Measurements from ENCODE around the gene SMPDL3A. TPM values are rescaled to one million over a fixed set of nuclear protein-coding genes. Genes with fewer than 3 reads are reported as not detected.

SMPDL3A gene
- total and polyA plus RNA-seq, 2 donors = 13.7 to 25.9 TPM

DNA sequence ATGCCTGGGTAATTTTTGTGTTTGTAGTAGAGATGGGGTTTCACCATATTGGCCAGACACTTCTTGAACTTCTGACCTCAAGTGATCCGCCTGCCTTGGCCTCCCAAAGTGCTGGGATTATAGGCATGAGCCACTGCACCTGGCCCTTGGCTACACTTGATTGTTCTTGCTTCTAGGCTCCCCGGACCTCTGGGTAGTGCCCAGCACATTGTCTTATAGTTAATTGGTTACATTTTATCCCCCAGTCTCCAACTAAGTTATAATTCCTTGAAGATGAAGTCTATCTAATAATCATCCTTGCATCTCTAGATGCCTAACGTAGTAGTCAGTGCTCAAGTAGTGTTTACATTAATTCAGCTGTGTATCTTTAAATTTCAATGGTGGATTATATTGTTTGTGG is 11.8 kb downstream of the SMPDL3A start:
- Histone ChIP-seq H3K36me3 (ENCODE audit: insufficient read depth) (peaks cover 2% of the 10 kb centered on the region), H3K4me3 (ENCODE audit: low read depth, low read length) (no peak overlapping the region), H3K4me1 (ENCODE audit: insufficient read depth) (no peaks in the 10 kb centered on the region), H3K27ac (ENCODE audit: low read depth) (peak overlapping the region; percentile 62)
- WGBS = 75% methylated on average over 3 of the region's 3 CpGs
- DNase-seq (ENCODE audit: extremely low spot score) = no peak

DNA sequence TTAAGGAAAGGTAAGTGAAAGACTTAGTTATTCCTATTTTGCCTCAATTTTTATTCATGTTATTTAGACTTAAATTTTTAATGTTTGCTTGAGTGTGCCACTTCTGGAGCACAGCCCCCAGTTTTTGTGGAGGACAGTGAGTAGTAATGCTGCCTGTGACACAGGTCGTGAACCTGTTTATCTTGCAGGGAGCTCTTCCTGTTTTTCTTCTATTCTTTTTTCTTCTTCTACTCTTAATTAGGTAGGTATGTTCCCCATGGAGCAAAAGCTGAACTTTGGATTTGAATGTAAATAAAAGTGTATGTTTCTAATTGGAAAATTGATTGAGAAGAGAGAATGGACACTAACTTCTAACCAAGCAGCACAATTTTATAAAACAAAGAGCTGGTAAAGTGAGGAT is 12.3 kb downstream of the SMPDL3A start:
- WGBS = 82% methylated on average over 1 of the region's 1 CpG
- H3K36me3 ChIP-seq (ENCODE audit: insufficient read depth) = peaks cover 2% of the 10 kb centered on the region
- no peaks in the 10 kb centered on the region for H3K4me1 ChIP-seq (ENCODE audit: insufficient read depth)
- no peak overlapping the region for H3K27ac ChIP-seq (ENCODE audit: low read depth)
- DNase-seq (ENCODE audit: extremely low spot score) = no peak
- no peak overlapping the region for H3K4me3 ChIP-seq (ENCODE audit: low read depth, low read length)

DNA sequence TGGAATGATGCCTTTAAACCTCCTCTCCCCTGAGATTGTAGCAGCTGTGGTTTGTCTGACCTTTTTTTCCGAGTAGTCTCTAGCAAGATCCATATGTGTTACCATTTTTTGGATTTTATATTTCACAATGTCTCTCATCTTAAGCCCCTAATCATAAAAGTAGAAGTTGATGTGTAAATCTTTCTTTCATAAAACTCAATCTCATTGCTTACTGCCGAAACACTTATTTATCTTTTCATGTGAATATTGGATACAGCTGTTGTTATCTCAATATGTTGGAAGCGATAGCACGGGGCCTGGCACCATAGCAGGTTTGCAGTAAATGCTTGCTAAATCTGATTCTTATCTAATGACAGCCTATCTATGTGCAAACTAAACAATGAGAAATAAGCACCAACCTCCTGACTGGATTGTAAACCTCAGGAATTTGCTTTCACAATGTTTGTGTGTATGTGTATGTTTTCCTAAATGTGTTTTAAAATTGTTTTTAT is 14.2 kb downstream of the SMPDL3A start:
- no peak overlapping the region for H3K27ac ChIP-seq (ENCODE audit: low read depth)
- H3K4me3 ChIP-seq (ENCODE audit: low read depth, low read length) = no peak overlapping the region
- no peaks in the 10 kb centered on the region for H3K4me1 ChIP-seq (ENCODE audit: insufficient read depth)
- no peak for DNase-seq (ENCODE audit: extremely low spot score)
- H3K36me3 ChIP-seq (ENCODE audit: insufficient read depth) = no peaks in the 10 kb centered on the region
- 13% methylated on average over 4 of the region's 4 CpGs for WGBS

DNA sequence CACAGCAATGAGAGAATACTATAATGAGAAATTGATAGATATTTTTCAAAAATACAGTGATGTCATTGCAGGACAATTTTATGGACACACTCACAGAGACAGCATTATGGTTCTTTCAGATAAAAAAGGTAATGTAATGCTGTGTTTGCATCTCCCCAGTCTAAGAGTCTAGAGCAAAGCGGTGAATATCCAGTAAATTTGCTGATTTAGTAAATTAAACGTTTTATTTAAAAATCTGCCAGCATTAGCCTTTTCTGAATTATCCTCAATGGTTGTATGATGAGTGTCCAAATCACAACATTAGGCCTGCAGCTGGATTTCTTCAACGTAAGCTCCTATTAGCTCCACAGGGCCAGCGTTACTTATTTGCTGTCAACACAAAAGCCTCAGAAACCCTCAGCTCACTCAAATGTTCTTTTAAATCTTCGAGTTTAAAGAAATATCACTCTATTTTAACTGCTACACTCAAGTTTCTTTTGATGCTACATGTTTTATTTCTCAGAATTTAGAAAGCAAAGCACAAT is 16.0 kb downstream of the SMPDL3A start:
- DNase-seq (ENCODE audit: extremely low spot score) = no peak
- WGBS = 41% methylated on average over 5 of the region's 5 CpGs
- no peaks in the 10 kb centered on the region for H3K36me3 ChIP-seq (ENCODE audit: insufficient read depth)
- H3K27ac ChIP-seq (ENCODE audit: low read depth) = no peak overlapping the region
- no peaks in the 10 kb centered on the region for H3K4me1 ChIP-seq (ENCODE audit: insufficient read depth)
- H3K4me3 ChIP-seq (ENCODE audit: low read depth, low read length) = no peak overlapping the region

DNA sequence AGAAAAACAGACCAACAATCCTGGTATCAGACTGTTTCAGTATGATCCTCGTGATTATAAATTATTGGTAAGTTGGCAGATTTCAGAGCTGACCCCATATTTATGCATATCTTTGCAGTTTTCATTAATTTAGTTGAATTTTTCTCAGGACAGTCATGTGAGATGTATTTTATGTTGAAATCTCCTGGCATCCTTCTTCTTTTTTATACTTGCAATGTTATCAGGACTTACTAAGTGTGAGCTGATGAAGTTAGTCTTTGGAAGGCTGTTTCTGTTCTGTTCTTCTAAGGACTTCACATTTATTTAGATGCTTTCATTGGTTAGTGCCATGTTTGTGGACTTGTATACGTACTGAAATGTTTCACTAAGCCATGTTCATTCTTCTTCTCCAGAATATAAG is 17.2 kb downstream of the SMPDL3A start:
- DNase-seq (ENCODE audit: extremely low spot score) = no peak
- H3K4me3 ChIP-seq (ENCODE audit: low read depth, low read length) = no peak overlapping the region
- 80% methylated on average over 2 of the region's 2 CpGs for WGBS
- no peak overlapping the region for H3K27ac ChIP-seq (ENCODE audit: low read depth)
- no peaks in the 10 kb centered on the region for H3K4me1 ChIP-seq (ENCODE audit: insufficient read depth)
- no peaks in the 10 kb centered on the region for H3K36me3 ChIP-seq (ENCODE audit: insufficient read depth)

DNA sequence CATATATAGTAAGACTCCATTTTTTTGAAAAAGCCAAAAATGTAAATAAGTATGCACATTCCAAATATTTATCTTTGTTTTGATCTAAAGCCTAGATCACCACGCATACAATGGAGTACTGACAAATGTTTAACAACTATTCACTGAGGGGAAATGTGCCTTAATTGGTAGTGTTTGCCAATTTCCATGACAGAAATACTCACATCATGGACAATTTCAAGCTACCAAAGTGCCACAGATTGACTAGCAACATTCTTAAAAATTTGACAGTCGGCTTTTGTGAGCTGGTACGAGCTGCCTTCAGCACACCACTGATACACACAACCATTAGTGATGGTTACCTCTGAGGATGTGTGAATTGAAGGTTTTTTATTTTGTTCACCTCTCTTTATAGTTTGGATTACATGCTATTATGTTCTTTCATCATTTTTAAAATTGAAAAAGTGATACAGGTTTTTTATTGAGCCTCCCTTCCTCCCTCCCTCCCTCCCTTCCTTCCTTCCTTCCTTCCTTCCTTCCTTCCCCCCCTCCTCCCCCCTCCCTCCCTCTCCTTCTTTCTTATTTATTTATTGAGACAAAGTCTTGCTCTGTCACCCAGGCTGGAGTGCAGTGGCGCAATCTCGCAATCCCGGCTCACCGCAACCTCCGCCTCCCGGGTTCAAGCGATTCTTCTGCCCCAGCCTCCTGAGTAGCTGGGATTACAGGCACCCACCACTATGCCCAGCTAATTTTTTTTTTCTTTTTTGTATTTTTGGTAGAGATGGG is 19.2 kb downstream of the SMPDL3A start:
- Histone ChIP-seq H3K4me1 (ENCODE audit: insufficient read depth) (no peaks in the 10 kb centered on the region), H3K27ac (ENCODE audit: low read depth) (no peak overlapping the region), H3K36me3 (ENCODE audit: insufficient read depth) (no peaks in the 10 kb centered on the region), H3K4me3 (ENCODE audit: low read depth, low read length) (no peak overlapping the region)
- WGBS = 87% methylated on average over 10 of the region's 10 CpGs
- no peak for DNase-seq (ENCODE audit: extremely low spot score)

DNA sequence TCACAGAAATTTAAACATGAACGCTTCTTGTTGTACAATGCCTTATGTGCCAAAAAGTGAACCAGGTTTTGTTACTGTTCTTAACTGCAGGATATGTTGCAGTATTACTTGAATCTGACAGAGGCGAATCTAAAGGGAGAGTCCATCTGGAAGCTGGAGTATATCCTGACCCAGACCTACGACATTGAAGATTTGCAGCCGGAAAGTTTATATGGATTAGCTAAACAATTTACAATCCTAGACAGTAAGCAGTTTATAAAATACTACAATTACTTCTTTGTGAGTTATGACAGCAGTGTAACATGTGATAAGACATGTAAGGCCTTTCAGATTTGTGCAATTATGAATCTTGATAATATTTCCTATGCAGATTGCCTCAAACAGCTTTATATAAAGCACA is 19.9 kb downstream of the SMPDL3A start:
- Histone ChIP-seq H3K4me3 (ENCODE audit: low read depth, low read length) (no peak overlapping the region), H3K36me3 (ENCODE audit: insufficient read depth) (no peaks in the 10 kb centered on the region), H3K4me1 (ENCODE audit: insufficient read depth) (no peaks in the 10 kb centered on the region), H3K27ac (ENCODE audit: low read depth) (no peak overlapping the region)
- no peak for DNase-seq (ENCODE audit: extremely low spot score)
- WGBS = 42% methylated on average over 4 of the region's 4 CpGs

DNA sequence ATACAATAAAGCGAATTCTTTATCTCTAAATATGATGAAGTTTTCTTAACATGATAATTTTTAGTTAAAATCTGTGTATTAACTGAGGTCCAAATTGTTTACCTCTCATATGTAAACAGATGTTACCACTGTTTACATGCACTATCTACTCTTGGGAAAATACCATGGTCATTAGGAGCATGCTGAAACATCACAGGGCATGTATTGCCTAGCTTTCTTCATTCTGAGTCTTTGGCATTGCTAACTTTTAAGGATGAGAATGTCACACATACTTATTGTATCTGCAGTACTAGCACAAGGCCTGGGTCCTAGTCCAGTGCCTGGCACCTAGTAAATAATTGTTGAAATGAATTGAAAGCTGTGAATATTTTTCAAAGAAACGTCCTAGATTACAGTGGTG is 20.6 kb downstream of the SMPDL3A start:
- DNase-seq (ENCODE audit: extremely low spot score) = no peak
- H3K4me3 ChIP-seq (ENCODE audit: low read depth, low read length) = no peak overlapping the region
- no peak overlapping the region for H3K27ac ChIP-seq (ENCODE audit: low read depth)
- no peaks in the 10 kb centered on the region for H3K4me1 ChIP-seq (ENCODE audit: insufficient read depth)
- WGBS = 73% methylated on average over 2 of the region's 2 CpGs
- H3K36me3 ChIP-seq (ENCODE audit: insufficient read depth) = no peaks in the 10 kb centered on the region

DNA sequence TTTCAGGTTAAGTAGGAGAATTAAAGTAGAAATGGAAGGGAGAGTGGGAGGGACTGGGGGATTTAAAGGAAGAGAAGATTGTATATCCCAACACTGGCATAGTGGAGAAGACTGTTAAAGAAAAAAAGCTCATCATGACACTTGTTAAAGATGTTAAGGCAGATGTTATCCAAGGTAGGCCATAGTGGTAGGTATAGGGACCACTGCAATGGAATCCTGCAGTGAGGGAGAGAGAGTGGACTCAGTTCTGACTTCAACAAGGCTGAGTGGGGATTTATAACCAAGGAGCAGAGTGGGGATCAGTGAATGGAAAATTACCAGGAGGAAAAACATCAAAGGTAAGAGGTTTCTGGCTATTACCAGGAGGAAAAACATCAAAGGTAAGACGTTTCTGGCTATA is 21.1 kb downstream of the SMPDL3A start:
- H3K4me1 ChIP-seq (ENCODE audit: insufficient read depth) = no peaks in the 10 kb centered on the region
- H3K4me3 ChIP-seq (ENCODE audit: low read depth, low read length) = no peak overlapping the region
- no peak for DNase-seq (ENCODE audit: extremely low spot score)
- 83% methylated on average over 1 of the region's 1 CpG for WGBS
- no peaks in the 10 kb centered on the region for H3K36me3 ChIP-seq (ENCODE audit: insufficient read depth)
- no peak overlapping the region for H3K27ac ChIP-seq (ENCODE audit: low read depth)

DNA sequence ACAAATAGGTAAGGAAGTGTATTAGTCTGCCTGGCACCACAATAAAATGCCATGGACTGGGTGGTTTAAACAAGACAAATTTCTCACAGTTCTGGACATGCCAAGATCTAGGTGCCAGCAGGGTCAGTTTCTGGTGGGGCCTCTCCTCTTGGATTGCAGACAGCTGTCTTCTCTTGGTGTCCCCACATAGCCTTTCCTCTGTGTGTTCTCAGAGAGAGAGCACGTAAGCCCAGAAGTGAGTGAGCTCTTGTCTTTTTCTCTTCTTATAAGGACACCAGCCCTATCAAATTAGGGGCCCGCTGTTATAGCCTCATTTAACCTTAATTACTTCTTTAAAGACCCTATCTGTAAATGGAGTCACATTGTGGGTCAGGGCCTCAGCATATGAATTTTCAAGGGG is 28.3 kb downstream of the SMPDL3A start:
- no peak overlapping the region for H3K4me3 ChIP-seq (ENCODE audit: low read depth, low read length)
- DNase-seq (ENCODE audit: extremely low spot score) = no peak
- WGBS = 71% methylated on average over 2 of the region's 2 CpGs
- H3K4me1 ChIP-seq (ENCODE audit: insufficient read depth) = no peaks in the 10 kb centered on the region
- H3K27ac ChIP-seq (ENCODE audit: low read depth) = no peak overlapping the region
- no peaks in the 10 kb centered on the region for H3K36me3 ChIP-seq (ENCODE audit: insufficient read depth)

DNA sequence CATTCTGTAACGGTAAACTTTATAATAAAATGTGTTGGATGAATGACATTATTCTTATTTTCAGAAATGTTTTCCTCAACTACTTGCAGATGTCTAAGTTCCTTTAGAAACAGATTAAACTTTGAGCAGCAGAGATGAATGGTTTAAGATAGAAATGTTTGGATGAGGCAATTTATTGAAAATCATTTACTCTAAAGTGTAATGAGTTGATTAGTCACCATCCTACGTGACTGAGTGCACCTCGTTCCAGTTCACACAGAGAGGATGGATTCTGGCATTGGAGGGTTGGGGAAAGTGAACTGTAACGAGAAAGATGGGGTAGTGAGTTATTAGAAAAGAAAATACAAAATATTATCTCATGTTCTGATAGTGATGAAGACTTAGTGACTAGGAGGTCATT is 28.7 kb downstream of the SMPDL3A start:
- no peaks in the 10 kb centered on the region for H3K4me1 ChIP-seq (ENCODE audit: insufficient read depth)
- no peak overlapping the region for H3K4me3 ChIP-seq (ENCODE audit: low read depth, low read length)
- no peaks in the 10 kb centered on the region for H3K36me3 ChIP-seq (ENCODE audit: insufficient read depth)
- no peak overlapping the region for H3K27ac ChIP-seq (ENCODE audit: low read depth)
- WGBS = 75% methylated on average over 4 of the region's 4 CpGs
- no peak for DNase-seq (ENCODE audit: extremely low spot score)

DNA sequence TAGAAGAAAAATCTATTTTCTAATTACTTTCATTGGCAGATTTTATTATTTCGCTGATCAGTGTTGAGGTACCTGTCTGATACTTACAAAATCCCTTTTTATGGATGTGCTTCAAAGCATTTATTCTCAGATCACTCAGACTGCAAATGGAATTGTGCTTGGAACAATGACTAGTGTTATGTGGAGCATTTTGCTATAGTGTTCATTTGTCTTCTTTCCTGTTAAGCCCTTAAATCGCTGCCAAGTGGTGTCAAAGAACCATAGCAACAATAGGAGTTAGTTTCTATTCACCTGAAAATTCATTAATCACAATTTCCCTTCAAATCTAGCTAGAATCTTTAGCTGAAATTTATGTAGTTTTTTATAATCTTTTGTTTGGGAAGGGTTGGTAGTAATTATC is 29.8 kb downstream of the SMPDL3A start:
- 85% methylated on average over 2 of the region's 2 CpGs for WGBS

DNA sequence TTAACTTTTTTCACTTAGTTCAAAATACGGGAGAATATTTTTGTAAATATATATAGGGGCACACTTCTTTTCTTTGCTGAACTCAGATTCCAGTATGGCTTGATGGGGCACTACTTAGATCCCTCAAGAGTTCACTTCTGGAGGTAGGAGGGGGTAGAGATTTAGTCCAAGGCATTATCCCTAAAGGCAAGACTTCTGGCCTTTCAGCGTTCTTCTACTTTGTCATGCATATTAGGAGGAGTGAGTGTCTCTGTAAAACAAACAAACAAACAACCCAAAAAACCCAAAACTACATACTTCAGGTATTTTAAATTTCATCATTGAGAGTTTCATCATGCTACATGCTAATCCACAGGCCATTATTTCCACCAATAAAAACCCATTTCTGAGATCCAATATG is 32.0 kb downstream of the SMPDL3A start:
- H3K36me3 ChIP-seq (ENCODE audit: insufficient read depth) = no peaks in the 10 kb centered on the region

More for the DNA sequence above, 29.8 kb downstream of the SMPDL3A start:
- Histone ChIP-seq H3K4me1 (ENCODE audit: insufficient read depth) (no peaks in the 10 kb centered on the region), H3K27ac (ENCODE audit: low read depth) (no peak overlapping the region), H3K36me3 (ENCODE audit: insufficient read depth) (no peaks in the 10 kb centered on the region), H3K4me3 (ENCODE audit: low read depth, low read length) (no peak overlapping the region)
- DNase-seq (ENCODE audit: extremely low spot score) = no peak

DNA sequence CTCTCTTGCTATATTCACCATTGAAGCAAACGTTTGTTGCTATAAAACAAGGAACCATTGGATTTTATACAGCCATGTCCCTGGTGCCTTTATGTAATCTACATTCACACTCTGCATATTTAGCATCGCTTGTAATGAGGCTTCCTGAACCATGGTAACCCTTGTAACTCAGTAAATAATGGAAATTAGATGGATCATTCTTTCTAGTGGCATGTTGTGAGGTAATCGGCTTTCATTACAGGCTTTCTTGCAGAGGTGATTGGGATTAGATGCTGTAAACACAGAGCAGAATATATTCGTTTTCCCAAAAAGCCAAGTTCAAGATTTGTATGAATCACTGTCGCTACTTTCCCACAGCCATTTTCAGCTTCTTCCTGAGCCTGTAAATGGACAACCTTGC is 36.1 kb downstream of the SMPDL3A start:
- Histone ChIP-seq H3K4me3 (ENCODE audit: low read depth, low read length) (no peak overlapping the region), H3K36me3 (ENCODE audit: insufficient read depth) (no peaks in the 10 kb centered on the region), H3K4me1 (ENCODE audit: insufficient read depth) (no peaks in the 10 kb centered on the region), H3K27ac (ENCODE audit: low read depth) (no peak overlapping the region)
- 68% methylated on average over 5 of the region's 5 CpGs for WGBS
- DNase-seq (ENCODE audit: extremely low spot score) = no peak

More for the DNA sequence above, 32.0 kb downstream of the SMPDL3A start:
- no peak overlapping the region for H3K27ac ChIP-seq (ENCODE audit: low read depth)
- no peak for DNase-seq (ENCODE audit: extremely low spot score)
- H3K4me1 ChIP-seq (ENCODE audit: insufficient read depth) = no peaks in the 10 kb centered on the region
- H3K4me3 ChIP-seq (ENCODE audit: low read depth, low read length) = no peak overlapping the region
- WGBS = 73% methylated on average over 2 of the region's 2 CpGs
